MG63 (cell line): ENCODE data around the gene C17orf75. TPM values are rescaled to one million over a fixed set of nuclear protein-coding genes. Genes with fewer than 3 reads are reported as not detected.

Source experiments
- DNase-seq: peaks from one replicate; pipeline ENCODE4 v3.0.0-alpha.2; 2020
- H3K27me3 ChIP-seq: fragments of 250-450 bp; sonication (Bioruptor Pico); 2 replicates; pipeline ENCODE4 v1.5.1; 2020; ENCODE audit warnings: mild to moderate bottlenecking, moderate library complexity
- H3K36me3 ChIP-seq: fragments of 250-450 bp; sonication (Bioruptor Pico); 2 replicates; pipeline ENCODE4 v1.5.1; 2020; ENCODE audit warnings: mild to moderate bottlenecking, moderate library complexity
- H3K4me3 ChIP-seq: fragments of 250-450 bp; sonication (Bioruptor Pico); 2 replicates; pipeline ENCODE4 v1.5.1; 2020; ENCODE audit warnings: mild to moderate bottlenecking, moderate library complexity
- H3K9me3 ChIP-seq: fragments of 250-450 bp; sonication (Bioruptor Pico); 2 replicates; pipeline ENCODE4 v1.5.1; 2020; ENCODE audit warnings: mild to moderate bottlenecking, moderate library complexity
- total RNA-seq: library from RNA; depleted of rRNA; stranded (reverse); fragments of >200 nt; shearing (Covaris generic); gene quantifications from 2 replicates; pipeline ENCODE4 v1.2.3, GENCODE V29; 2014; ENCODE audit warnings: low replicate concordance

C17orf75 gene
- total RNA-seq, 1 experiment from 2014 or later = 35.4 TPM

- Histone ChIP-seq H3K4me3 (no peak overlapping the region), H3K27me3 (no peaks in the 10 kb centered on the region), H3K36me3 (no peaks in the 10 kb centered on the region), H3K9me3 (no peaks in the 10 kb centered on the region)
- no peak for DNase-seq
Observed at GRCh38 chr17:32297860-32298259, 44.1 kb downstream of the C17orf75 start.

GRCh38 chr17:32297424-32297823, 44.5 kb downstream of the C17orf75 start:
- Histone ChIP-seq H3K36me3 (no peaks in the 10 kb centered on the region), H3K9me3 (no peaks in the 10 kb centered on the region), H3K4me3 (no peak overlapping the region), H3K27me3 (no peaks in the 10 kb centered on the region)
- no peak for DNase-seq

DNA sequence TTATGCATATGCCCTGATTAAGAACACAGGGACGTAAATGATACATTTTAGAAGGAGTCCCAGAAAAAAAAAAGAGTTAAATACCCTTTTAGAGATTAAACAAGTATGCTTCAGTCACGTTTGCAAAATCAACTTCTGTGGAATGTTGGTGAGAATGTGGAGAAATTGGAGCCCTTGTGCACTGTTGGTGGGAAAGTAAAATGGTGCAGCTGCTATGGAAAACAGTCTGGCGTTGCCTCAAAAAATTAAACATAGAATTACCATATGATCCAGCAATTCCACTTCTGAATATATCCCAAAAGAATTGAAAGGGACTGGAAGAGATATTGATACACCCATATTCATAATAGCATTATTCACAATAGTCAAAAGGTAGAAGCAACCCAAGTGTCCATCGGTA, 49.9 kb downstream of the C17orf75 start:
- Histone ChIP-seq H3K36me3 (no peaks in the 10 kb centered on the region), H3K9me3 (no peaks in the 10 kb centered on the region), H3K4me3 (no peak overlapping the region), H3K27me3 (no peaks in the 10 kb centered on the region)
- no peak for DNase-seq

DNA sequence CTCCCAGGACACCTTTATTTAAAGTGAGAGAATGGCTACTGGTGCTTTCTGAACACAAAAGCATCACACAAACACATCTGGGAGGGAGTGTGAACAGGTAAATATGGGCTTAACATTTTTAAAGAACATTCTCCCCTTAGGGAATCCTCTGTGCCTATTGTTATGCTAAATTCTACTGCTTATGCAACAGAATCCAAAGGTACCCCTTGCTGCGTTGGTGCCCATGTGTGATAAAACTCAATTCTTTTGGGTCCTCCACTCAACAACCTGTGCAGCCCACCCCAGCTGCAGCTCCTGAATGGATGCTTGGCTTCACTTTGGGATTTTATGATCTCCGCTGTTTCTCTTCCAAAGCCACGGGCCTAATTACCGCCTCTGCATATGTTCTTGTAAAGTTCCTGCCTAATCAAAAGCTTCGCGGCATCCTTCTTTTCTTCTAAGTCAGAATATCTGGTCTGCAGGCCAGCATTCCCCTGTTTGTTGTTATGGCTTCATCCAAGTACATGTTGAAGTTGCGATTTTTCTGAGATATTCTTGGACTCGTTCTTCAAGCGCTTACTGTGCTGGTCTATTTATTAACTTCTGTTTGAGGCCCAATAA, 52.4 kb downstream of the C17orf75 start:
- Histone ChIP-seq H3K9me3 (no peaks in the 10 kb centered on the region), H3K27me3 (no peaks in the 10 kb centered on the region), H3K4me3 (no peak overlapping the region), H3K36me3 (no peaks in the 10 kb centered on the region)
- no peak for DNase-seq

GRCh38 chr17:32288615-32289014, 53.4 kb downstream of the C17orf75 start:
- H3K9me3 ChIP-seq = no peaks in the 10 kb centered on the region
- no peak for DNase-seq
- no peak overlapping the region for H3K4me3 ChIP-seq
- no peaks in the 10 kb centered on the region for H3K27me3 ChIP-seq
- no peaks in the 10 kb centered on the region for H3K36me3 ChIP-seq

DNA sequence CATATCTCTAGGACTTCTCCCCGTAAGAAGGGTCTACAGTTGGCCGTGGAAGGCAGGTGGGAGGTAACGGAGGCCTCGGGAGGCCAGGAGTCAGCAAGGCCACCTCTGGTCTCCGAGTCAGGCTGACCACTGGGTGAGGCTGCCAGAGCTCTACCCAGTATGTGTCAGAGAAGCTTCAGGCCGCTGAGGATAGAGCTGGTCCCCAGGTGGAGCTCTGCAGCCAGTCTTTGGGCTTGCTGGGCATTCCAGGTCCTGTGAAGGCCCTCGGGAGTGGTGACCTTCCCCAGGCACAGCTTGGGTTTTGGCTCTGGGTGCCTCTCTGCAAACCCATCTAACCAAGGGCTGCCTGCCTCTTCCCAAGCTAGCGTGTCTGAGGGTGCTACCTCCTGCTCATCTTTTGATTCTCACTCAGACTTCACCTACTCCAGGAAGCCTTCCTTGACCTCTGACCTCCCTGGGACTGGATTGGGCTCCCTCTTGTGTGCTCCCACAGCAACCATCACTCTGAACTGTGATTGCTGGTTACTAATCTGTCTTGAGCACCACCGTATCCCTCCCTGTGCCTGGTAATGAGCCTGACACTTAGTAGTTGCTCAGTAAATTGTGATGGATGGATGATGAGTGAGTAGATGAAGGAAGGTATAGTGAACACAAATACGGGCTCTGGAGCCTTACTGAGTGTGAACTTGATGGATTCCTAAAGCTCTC, 54.0 kb downstream of the C17orf75 start:
- H3K9me3 ChIP-seq = no peaks in the 10 kb centered on the region
- DNase-seq = no peak
- H3K4me3 ChIP-seq = no peak overlapping the region
- H3K36me3 ChIP-seq = no peaks in the 10 kb centered on the region
- no peaks in the 10 kb centered on the region for H3K27me3 ChIP-seq

DNA sequence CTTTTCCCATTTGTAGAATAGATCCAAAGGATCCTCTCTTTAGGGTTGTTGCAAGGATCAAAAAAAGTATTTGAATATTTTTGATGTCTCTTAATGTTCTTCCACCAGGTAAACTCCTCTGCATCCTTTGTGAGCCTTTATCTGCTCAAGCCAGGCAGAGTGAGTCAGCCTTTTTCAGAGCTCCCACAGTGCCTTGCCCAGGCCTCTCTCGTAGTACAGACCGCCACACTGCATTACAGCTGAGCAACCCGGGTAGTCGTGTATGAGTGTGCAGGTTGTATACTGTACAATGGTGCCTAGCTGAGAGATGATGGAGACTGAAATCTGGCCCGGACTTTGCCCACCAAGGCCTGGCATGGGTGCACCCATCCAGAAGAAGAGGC, 55.5 kb downstream of the C17orf75 start:
- Histone ChIP-seq H3K36me3 (no peaks in the 10 kb centered on the region), H3K27me3 (no peaks in the 10 kb centered on the region), H3K9me3 (no peaks in the 10 kb centered on the region), H3K4me3 (no peak overlapping the region)
- DNase-seq = no peak

DNA sequence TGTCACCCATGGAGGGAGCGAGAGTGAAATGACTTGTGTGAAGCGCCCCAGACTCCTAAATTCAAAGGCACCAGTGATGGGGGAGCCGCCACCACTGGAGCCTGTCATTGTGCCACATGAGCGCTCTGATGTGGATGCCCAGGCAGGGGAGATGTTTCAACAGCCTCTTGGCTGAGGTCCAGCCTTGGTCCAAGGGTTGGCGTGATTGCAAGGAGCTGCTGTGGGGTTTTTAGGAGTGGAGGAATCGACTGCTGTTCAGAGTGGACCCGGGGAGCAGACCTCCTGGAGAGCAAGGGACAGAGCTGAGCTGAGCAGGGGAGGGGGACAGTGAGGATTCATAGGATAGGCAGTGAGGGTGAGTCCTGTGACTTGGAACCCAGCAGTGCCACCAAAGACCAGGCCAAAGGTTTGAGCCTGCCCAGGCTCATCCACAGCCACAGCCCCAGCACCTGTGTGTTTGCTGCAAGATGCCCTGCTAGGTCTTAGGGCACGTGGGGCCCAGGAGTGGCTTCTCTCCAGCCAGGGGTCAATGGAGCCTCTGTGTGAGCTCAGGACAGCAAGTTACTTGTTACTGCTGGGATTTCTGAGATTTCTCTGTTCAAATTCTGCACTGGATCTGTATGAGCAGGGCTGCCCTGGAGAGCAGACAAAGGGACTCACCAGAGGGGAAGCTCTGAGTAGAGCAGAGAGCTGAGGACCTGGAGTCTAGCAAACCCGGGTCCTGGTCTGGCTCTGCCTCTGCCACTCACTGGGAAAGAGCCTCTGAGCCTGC, 56.0 kb downstream of the C17orf75 start:
- DNase-seq = no peak
- H3K4me3 ChIP-seq = no peak overlapping the region
- H3K27me3 ChIP-seq = no peaks in the 10 kb centered on the region
- no peaks in the 10 kb centered on the region for H3K9me3 ChIP-seq
- H3K36me3 ChIP-seq = no peaks in the 10 kb centered on the region

DNA sequence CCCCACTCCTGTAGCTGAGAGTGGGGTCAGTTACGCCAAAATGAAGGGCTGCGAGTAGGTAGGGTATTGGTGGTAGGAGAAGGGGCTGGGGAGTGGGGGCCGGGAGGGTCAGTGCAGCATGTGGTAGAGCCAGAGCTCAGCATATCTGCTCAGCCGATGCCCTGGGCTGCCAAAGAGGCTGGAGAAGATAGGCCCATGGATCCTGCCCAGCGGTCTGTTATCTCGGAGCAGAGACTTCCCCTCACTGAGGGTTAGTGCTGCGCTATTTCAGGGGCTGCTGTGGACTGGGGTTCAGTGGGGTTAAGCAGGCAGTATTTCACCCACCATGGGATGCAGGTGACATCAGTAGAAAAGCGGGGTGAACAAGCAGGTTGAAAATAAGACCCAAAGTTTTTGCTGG, 56.7 kb downstream of the C17orf75 start:
- H3K36me3 ChIP-seq = no peaks in the 10 kb centered on the region
- no peak for DNase-seq

DNA sequence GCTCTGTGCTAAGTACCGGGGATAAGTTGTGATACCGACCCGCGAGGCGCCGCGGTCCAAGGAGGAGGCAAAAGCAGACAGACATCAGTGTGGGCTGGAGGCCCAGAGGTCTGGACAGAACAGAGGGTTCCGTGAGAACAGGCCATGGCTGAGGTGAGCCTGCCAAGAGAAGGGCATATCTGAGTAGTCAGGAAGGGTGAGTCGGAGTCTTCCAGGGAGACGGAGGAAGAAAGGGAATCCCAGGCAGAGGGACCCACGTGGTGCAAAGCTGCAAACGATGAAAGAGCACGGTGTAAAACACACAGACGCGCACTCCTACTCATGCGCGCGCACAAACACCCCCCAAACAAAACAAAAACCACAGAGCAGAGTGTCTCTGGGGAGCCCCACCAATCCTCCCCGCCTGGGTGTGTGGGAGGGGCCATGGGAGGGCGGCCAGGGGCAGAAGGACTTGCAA, 58.2 kb downstream of the C17orf75 start:
- H3K36me3 ChIP-seq = no peaks in the 10 kb centered on the region
- H3K27me3 ChIP-seq = no peaks in the 10 kb centered on the region
- H3K4me3 ChIP-seq = no peak overlapping the region
- H3K9me3 ChIP-seq = no peaks in the 10 kb centered on the region
- DNase-seq = peak; percentile 82

More for the DNA sequence above, 56.7 kb downstream of the C17orf75 start:
- no peaks in the 10 kb centered on the region for H3K27me3 ChIP-seq
- H3K4me3 ChIP-seq = no peak overlapping the region
- H3K9me3 ChIP-seq = no peaks in the 10 kb centered on the region

DNA sequence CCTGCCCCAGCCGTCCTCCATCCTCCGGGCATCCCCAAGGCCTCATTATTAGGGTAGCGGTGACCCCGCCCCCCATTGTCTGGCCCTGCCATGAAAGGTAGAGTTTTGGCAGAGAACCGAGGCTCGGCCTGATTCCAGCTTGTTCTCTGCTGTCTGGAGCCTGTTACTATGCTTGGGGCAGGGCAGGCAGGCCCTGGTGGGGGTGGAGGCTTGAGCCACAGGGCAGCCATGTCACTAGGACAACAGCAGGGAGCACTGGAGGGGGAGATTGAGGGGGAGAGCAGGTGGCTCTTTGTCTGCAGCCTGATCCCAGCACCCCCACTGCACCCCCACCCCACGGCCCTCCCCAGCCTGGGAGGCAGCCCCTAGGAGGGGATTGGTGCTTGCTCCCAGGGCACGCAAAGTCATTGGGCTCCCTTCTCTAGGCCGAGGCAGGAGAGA, 60.9 kb downstream of the C17orf75 start:
- no peaks in the 10 kb centered on the region for H3K36me3 ChIP-seq
- no peaks in the 10 kb centered on the region for H3K27me3 ChIP-seq
- no peaks in the 10 kb centered on the region for H3K9me3 ChIP-seq
- no peak for DNase-seq
- H3K4me3 ChIP-seq = no peak overlapping the region

DNA sequence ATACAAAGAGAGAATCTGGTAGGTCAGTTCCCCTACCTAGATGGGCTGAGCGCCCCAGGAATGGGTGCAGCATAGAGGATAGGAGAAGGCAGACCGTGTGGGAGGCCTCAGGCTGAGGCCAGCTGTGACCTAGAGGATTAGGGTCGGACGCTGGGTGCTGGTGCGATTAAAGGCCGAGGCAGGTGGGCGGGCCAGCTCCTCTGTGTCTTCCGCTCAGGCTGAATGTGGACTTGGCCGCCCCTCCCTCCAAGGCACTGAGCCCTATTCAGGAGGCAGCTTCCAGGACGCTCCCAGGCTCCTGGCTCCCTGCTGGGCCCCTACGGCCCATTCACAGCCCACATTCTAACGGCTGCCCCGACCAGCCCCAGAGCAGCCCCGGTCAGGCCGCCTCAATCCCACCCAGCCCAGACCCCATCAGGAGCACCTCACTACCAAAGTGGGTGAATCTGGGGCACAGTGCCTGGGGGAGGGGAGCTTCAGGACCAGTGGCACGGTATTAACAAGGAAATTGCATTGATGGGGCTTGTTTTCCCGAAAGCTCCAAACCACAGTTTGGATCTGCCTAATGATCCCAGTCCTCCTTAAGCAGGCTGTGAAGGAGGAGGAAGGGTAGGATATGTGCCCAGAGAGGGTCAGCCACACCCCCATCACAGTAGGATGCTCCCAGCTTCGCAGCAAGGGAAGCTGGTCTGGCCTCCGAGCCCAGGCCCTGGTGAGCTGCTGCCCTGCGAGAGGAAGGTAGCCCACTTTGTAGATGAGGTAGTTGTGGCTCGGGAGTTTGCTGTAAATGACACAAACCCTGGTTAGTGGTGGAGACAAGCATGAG, 61.9 kb downstream of the C17orf75 start:
- no peak for DNase-seq
- Histone ChIP-seq H3K9me3 (no peaks in the 10 kb centered on the region), H3K27me3 (no peaks in the 10 kb centered on the region), H3K36me3 (no peaks in the 10 kb centered on the region), H3K4me3 (no peak overlapping the region)

GRCh38 chr17:32278815-32279214, 63.2 kb downstream of the C17orf75 start:
- no peak for DNase-seq
- H3K27me3 ChIP-seq = no peaks in the 10 kb centered on the region
- H3K4me3 ChIP-seq = no peak overlapping the region
- no peaks in the 10 kb centered on the region for H3K9me3 ChIP-seq
- no peaks in the 10 kb centered on the region for H3K36me3 ChIP-seq
